ENCODE measurements around the gene ACAN. TPM values are rescaled to one million over a fixed set of nuclear protein-coding genes. Genes with fewer than 3 reads are reported as not detected.

ACAN gene
- total RNA-seq, 1 experiment from 2014 or later, result 0.50 TPM

- Histone ChIP-seq H3K4ac (ENCODE audit: low read depth, low read length) (no peak overlapping the region), H2BK12ac (ENCODE audit: insufficient read length, low read depth, low read length) (no peak overlapping the region), H4K5ac (ENCODE audit: insufficient read length, low read depth, low read length) (no peak overlapping the region), H3K14ac (ENCODE audit: insufficient read depth, low read length) (no peak overlapping the region), H3K18ac (ENCODE audit: insufficient read length, low read depth, low read length) (no peak overlapping the region), H3K4me2 (ENCODE audit: insufficient read depth, insufficient read length, low read length) (no peak overlapping the region), H3K4me1 (ENCODE audit: insufficient read depth, low read length) (no peaks in the 10 kb centered on the region), H3T11ph (ENCODE audit: low read length) (no peak overlapping the region), H2BK15ac (ENCODE audit: low read depth, low read length) (no peak overlapping the region), H2BK20ac (ENCODE audit: low read depth, low read length, poor library complexity, severe bottlenecking) (no peak overlapping the region), H2BK5ac (ENCODE audit: insufficient read length, low read length) (no peak overlapping the region), H3K23me2 (ENCODE audit: insufficient read length, low read depth, low read length, poor library complexity, severe bottlenecking) (no peaks in the 10 kb centered on the region), H3K9me3 (ENCODE audit: control insufficient read depth, low read depth, low read length) (no peaks in the 10 kb centered on the region), H4K20me1 (ENCODE audit: control insufficient read depth, insufficient read depth, insufficient read length) (no peaks in the 10 kb centered on the region), H3K23ac (ENCODE audit: insufficient read length, low read depth, low read length) (no peak overlapping the region), H3K79me2 (ENCODE audit: insufficient read depth, low read length) (no peaks in the 10 kb centered on the region), H3K27ac (ENCODE audit: insufficient read length, low read depth, low read length) (no peak overlapping the region), H2BK120ac (ENCODE audit: low read depth, low read length, poor library complexity, severe bottlenecking) (no peak overlapping the region), H4K8ac (replicated peaks; ENCODE audit: insufficient read length, low read depth, low read length) (no peak overlapping the region), H4K91ac (ENCODE audit: insufficient read length, low read depth, low read length) (no peak overlapping the region), H3K27me3 (ENCODE audit: insufficient read depth, low read length) (no peaks in the 10 kb centered on the region), H3K56ac (ENCODE audit: insufficient read length, low read depth, low read length) (no peak overlapping the region), H2AK5ac (ENCODE audit: insufficient read length, low read length) (no peak overlapping the region), H3K9ac (ENCODE audit: extremely low read depth, insufficient read length, low read length) (no peak overlapping the region), H3K79me1 (ENCODE audit: insufficient read depth, low read depth, low read length, poor library complexity, severe bottlenecking) (no peaks in the 10 kb centered on the region), H2AFZ (ENCODE audit: low read length) (no peak overlapping the region)
- Mint-ChIP-seq H3K4me1 (no peaks in the 10 kb centered on the region), H3K9me3 (peaks cover 0 to under 1% of the 10 kb centered on the region in 2 experiments; a peak in 1 of 5 replicates), H3K4me3 (no peak overlapping the region), H3K27ac (peak overlapping the region in 1 of 3 experiments; percentile 21; a peak in 1 of 7 replicates), H3K27me3 (ENCODE audit: low read depth) (peaks cover 19% of the 10 kb centered on the region), H3K36me3 (ENCODE audit: insufficient read depth in 1 of 3, low read depth in 3 of 3) (no peaks in the 10 kb centered on the region; a peak in 1 of 7 replicates)
- no peak for TF ChIP-seq CTCF (conservative IDR thresholded peaks at IDR 0.05)
- WGBS (ENCODE audit: extremely low coverage, insufficient read length, low lambda C conversion rate), result no CpG with 5 or more reads among the region's 7 CpGs
- no peak for DNase-seq
These were observed 57.0 kb downstream of the ACAN start for GRCh38 chr15:88860212-88860611.
